SK-MEL-5 (cell line): Measurements from ENCODE around the gene IFITM2. TPM values are rescaled to one million over a fixed set of nuclear protein-coding genes. Genes with fewer than 3 reads are reported as not detected.
A peak's percentile ranks its signal among the peaks of the same experiment; 100 is the strongest.
"Not testable (repeated sequence)": the region's sequence is repeated elsewhere in the genome, so short reads cannot be mapped to it uniquely, and the experiment has no call there.

Experiments used
- DNase-seq: peaks from one replicate; pipeline ENCODE4 v3.0.0-alpha.2; 2016; ENCODE audit warnings: low read depth, low spot score
- in situ Hi-C: cut with HindIII; loops from 2 replicates; pipeline ENCODE4 v1.10.0; 2016; ENCODE audit warnings: low sequenced_read_pairs, high pct_unique_total_duplicates, low pct_unique_long_range_greater_than_20kb
- total RNA-seq: library from RNA; depleted of rRNA; stranded (reverse); fragments of >200 nt; shearing (Covaris generic); gene quantifications from 2 replicates; pipeline ENCODE4 v1.2.3, GENCODE V29; 2014

Gene IFITM2
- total RNA-seq, 1 experiment from 2014 or later: 4.2 TPM

GRCh38 chr11:279966-280705 is 27.5 kb upstream of the IFITM2 start:
- DNase-seq: no peak
- in situ Hi-C loops: no loop called here

GRCh38 chr11:280706-281485 is 26.7 kb upstream of the IFITM2 start:
- in situ Hi-C loops: no loop called here
- no peak for DNase-seq

- no peak for DNase-seq
- in situ Hi-C loops: no loop called here
Observed at GRCh38 chr11:281486-282161, 26.0 kb upstream of the IFITM2 start.

GRCh38 chr11:282171-282570 is 25.4 kb upstream of the IFITM2 start:
- in situ Hi-C loops: no loop called here
- DNase-seq: no peak

- DNase-seq: peak; percentile 38
- in situ Hi-C loops: no loop called here
Observed at GRCh38 chr11:282630-283360, 24.8 kb upstream of the IFITM2 start.

GRCh38 chr11:283405-284104 is 24.1 kb upstream of the IFITM2 start:
- DNase-seq: no peak
- in situ Hi-C loops: no loop called here

- DNase-seq: no peak
- in situ Hi-C loops: no loop called here
Observed at GRCh38 chr11:284105-285020, 23.3 kb upstream of the IFITM2 start.

GRCh38 chr11:285021-285893 is 22.4 kb upstream of the IFITM2 start:
- in situ Hi-C loops: no loop called here
- no peak for DNase-seq

GRCh38 chr11:285894-286220 is 21.8 kb upstream of the IFITM2 start:
- DNase-seq: no peak
- in situ Hi-C loops: no loop called here

- DNase-seq, in situ Hi-C loops: not testable (repeated sequence)
Observed at GRCh38 chr11:286977-287820, 20.4 kb upstream of the IFITM2 start.

GRCh38 chr11:287821-288477 is 19.7 kb upstream of the IFITM2 start:
- in situ Hi-C loops: no loop called here
- no peak for DNase-seq

- DNase-seq: peak; percentile 38
- in situ Hi-C loops: no loop called here
Observed at GRCh38 chr11:288478-289397, 18.9 kb upstream of the IFITM2 start, which contains the start of gene PGGHG. TSS of gene PGGHG (plus strand) at chr11:289126. CDS start at chr11:289817, 691 bp downstream.

- in situ Hi-C loops: no loop called here
- DNase-seq: no peak
Observed at GRCh38 chr11:289398-289711, 18.3 kb upstream of the IFITM2 start.
